ENCODE measurements around the gene FGFR3.

FGFR3 gene

GRCh38 chr4:1784395-1784788, 8.7 kb upstream of the FGFR3 start:
- Histone ChIP-seq H3K27me3 (ENCODE audit: insufficient read depth, low read depth) (no peaks in the 10 kb centered on the region), H3K4me3 (IDR thresholded peaks at IDR 0.05; ENCODE audit: insufficient read depth, low read depth, low read length) (no peak overlapping the region), H3K27ac (no peak overlapping the region), H3K79me2 (ENCODE audit: insufficient read depth, low read depth) (no peaks in the 10 kb centered on the region), H3K36me3 (ENCODE audit: insufficient read depth) (no peaks in the 10 kb centered on the region), H3K4me2 (no peak overlapping the region), H3K4me1 (ENCODE audit: low read depth, poor library complexity, severe bottlenecking) (no peaks in the 10 kb centered on the region), H4K20me1 (ENCODE audit: insufficient read depth) (no peaks in the 10 kb centered on the region), H2AFZ (ENCODE audit: low read depth) (no peak overlapping the region), H3K9ac (no peak overlapping the region)
- TF ChIP-seq CTCF (conservative IDR thresholded peaks at IDR 0.05; ENCODE audit: low read depth, low read length): no peak

- no peak overlapping the region for H3K4me2 ChIP-seq
- H3K27me3 ChIP-seq (ENCODE audit: insufficient read depth, low read depth): no peaks in the 10 kb centered on the region
Observed at GRCh38 chr4:1784789-1785591, 8.1 kb upstream of the FGFR3 start.

GRCh38 chr4:1785592-1785991, 7.5 kb upstream of the FGFR3 start:
- Histone ChIP-seq H2AFZ (ENCODE audit: low read depth) (no peak overlapping the region), H3K79me2 (ENCODE audit: insufficient read depth, low read depth) (no peaks in the 10 kb centered on the region), H3K4me1 (ENCODE audit: low read depth, poor library complexity, severe bottlenecking) (peaks cover 6% of the 10 kb centered on the region), H3K36me3 (ENCODE audit: insufficient read depth) (no peaks in the 10 kb centered on the region), H3K4me2 (no peak overlapping the region), H3K4me3 (IDR thresholded peaks at IDR 0.05; ENCODE audit: insufficient read depth, low read depth, low read length) (no peak overlapping the region), H3K27ac (no peak overlapping the region), H4K20me1 (ENCODE audit: insufficient read depth) (no peaks in the 10 kb centered on the region), H3K27me3 (ENCODE audit: insufficient read depth, low read depth) (no peaks in the 10 kb centered on the region), H3K9ac (no peak overlapping the region)
- no peak for TF ChIP-seq CTCF (conservative IDR thresholded peaks at IDR 0.05; ENCODE audit: low read depth, low read length)

More at GRCh38 chr4:1784789-1785591, 8.1 kb upstream of the FGFR3 start:
- H3K9ac ChIP-seq: no peak overlapping the region
- no peaks in the 10 kb centered on the region for H4K20me1 ChIP-seq (ENCODE audit: insufficient read depth)
- H3K4me3 ChIP-seq (IDR thresholded peaks at IDR 0.05; ENCODE audit: insufficient read depth, low read depth, low read length): no peak overlapping the region
- no peaks in the 10 kb centered on the region for H3K4me1 ChIP-seq (ENCODE audit: low read depth, poor library complexity, severe bottlenecking)
- H3K27ac ChIP-seq: no peak overlapping the region
- no peaks in the 10 kb centered on the region for H3K79me2 ChIP-seq (ENCODE audit: insufficient read depth, low read depth)
- no peak for TF ChIP-seq CTCF (conservative IDR thresholded peaks at IDR 0.05; ENCODE audit: low read depth, low read length)
- H3K36me3 ChIP-seq (ENCODE audit: insufficient read depth): no peaks in the 10 kb centered on the region
- no peak overlapping the region for H2AFZ ChIP-seq (ENCODE audit: low read depth)

- H3K9ac ChIP-seq: no peak overlapping the region
- H3K27ac ChIP-seq: no peak overlapping the region
- H3K36me3 ChIP-seq (ENCODE audit: insufficient read depth): no peaks in the 10 kb centered on the region
- H3K27me3 ChIP-seq (ENCODE audit: insufficient read depth, low read depth): no peaks in the 10 kb centered on the region
- no peak overlapping the region for H3K4me3 ChIP-seq (IDR thresholded peaks at IDR 0.05; ENCODE audit: insufficient read depth, low read depth, low read length)
- TF ChIP-seq CTCF (conservative IDR thresholded peaks at IDR 0.05; ENCODE audit: low read depth, low read length): no peak
- no peaks in the 10 kb centered on the region for H3K79me2 ChIP-seq (ENCODE audit: insufficient read depth, low read depth)
- peaks cover 9% of the 10 kb centered on the region for H3K4me1 ChIP-seq (ENCODE audit: low read depth, poor library complexity, severe bottlenecking)
- H4K20me1 ChIP-seq (ENCODE audit: insufficient read depth): no peaks in the 10 kb centered on the region
- no peak overlapping the region for H3K4me2 ChIP-seq
- no peak overlapping the region for H2AFZ ChIP-seq (ENCODE audit: low read depth)
Observed at GRCh38 chr4:1786544-1787362, 6.3 kb upstream of the FGFR3 start.
